BJ (cell line): ENCODE data around the gene RASSF6. TPM values are rescaled to one million over a fixed set of nuclear protein-coding genes. Genes with fewer than 3 reads are reported as not detected.

ENCODE experiments used
- CTCF ChIA-PET: fragments of 350-600 bp; formaldehyde crosslinking; extraction: SDS; loops from one replicate; lab custom pipeline; 2021; ENCODE audit warnings: antibody characterized with exemption, inconsistent platforms; lab: Yijun Ruan, JAX
- POLR2A ChIA-PET: fragments of 300-600 bp; sonication (Branson Sonifier 250); formaldehyde crosslinking; extraction: SDS; loops from one replicate; lab custom pipeline; 2021; ENCODE audit warnings: antibody characterized with exemption; lab: Charles Lee
- DNase-seq: peaks from one replicate; pipeline ENCODE4 v3.0.0-alpha.2; 2011; ENCODE audit warnings: low read depth
- H3K27me3 ChIP-seq: 2 replicates; pipeline ENCODE4 v1.6.0; 2011; ENCODE audit warnings: low read length; ENCODE audit not compliant: control insufficient read depth, insufficient read depth
- H3K36me3 ChIP-seq: 2 replicates; pipeline ENCODE4 v1.5.1; 2011; ENCODE audit warnings: low read length; ENCODE audit not compliant: control insufficient read depth, insufficient read depth
- H3K4me3 ChIP-seq: 2 replicates; pipeline ENCODE4 v1.5.1; 2011; ENCODE audit warnings: low read depth, mild to moderate bottlenecking, control low read depth, low read length
- CTCF ChIP-seq: IDR thresholded peaks from 2 replicates; pipeline ENCODE4 v1.5.1; 2011; ENCODE audit warnings: low read depth, mild to moderate bottlenecking, control low read depth, inconsistent platforms, low read length, moderate library complexity; ENCODE audit not compliant: insufficient read depth
- polyA plus RNA-seq: library from polyadenylated mRNA; depleted of rRNA; stranded (reverse); fragments of >200 nt; gene quantifications from 2 replicates; pipeline ENCODE4 v1.2.3, GENCODE V29; 2011

Gene RASSF6
- polyA plus RNA-seq, 1 experiment: not detected

- ChIA-PET CTCF (no interaction called here), POLR2A (no interaction called here)
- DNase-seq: no peak
- no peak for TF ChIP-seq CTCF
- Histone ChIP-seq H3K36me3 (no peaks in the 10 kb centered on the region), H3K27me3 (peaks cover 6% of the 10 kb centered on the region), H3K4me3 (no peak overlapping the region)
Measured at GRCh38 chr4:73606465-73606974, 13.7 kb downstream of the RASSF6 start.

GRCh38 chr4:73603854-73604584 lies 16.2 kb downstream of the RASSF6 start:
- CTCF ChIA-PET: interaction anchor here (0.8 kb wide), 1 partner anchor 14 kb away, joined by 3 read pairs; no protein-coding TSS in a partner anchor
- Histone ChIP-seq H3K36me3 (no peaks in the 10 kb centered on the region), H3K27me3 (peaks cover 2% of the 10 kb centered on the region), H3K4me3 (no peak overlapping the region)
- no peak for TF ChIP-seq CTCF
- DNase-seq: no peak
- POLR2A ChIA-PET: no interaction called here

GRCh38 chr4:73603271-73603710 lies 16.9 kb downstream of the RASSF6 start:
- TF ChIP-seq CTCF: no peak
- no peak for DNase-seq
- POLR2A ChIA-PET: no interaction called here
- CTCF ChIA-PET: no interaction called here
- Histone ChIP-seq H3K36me3 (no peaks in the 10 kb centered on the region), H3K27me3 (peaks cover 2% of the 10 kb centered on the region), H3K4me3 (no peak overlapping the region)

GRCh38 chr4:73600954-73601353 lies 19.3 kb downstream of the RASSF6 start:
- DNase-seq: no peak
- Histone ChIP-seq H3K4me3 (no peak overlapping the region), H3K27me3 (no peaks in the 10 kb centered on the region), H3K36me3 (no peaks in the 10 kb centered on the region)
- CTCF ChIA-PET: interaction anchor here (0.6 to 3.0 kb wide), 2 partner anchors 28 to 863 kb away, joined by 3 to 14 read pairs; no protein-coding TSS in a partner anchor
- no peak for TF ChIP-seq CTCF
- POLR2A ChIA-PET: no interaction called here

- ChIA-PET POLR2A (no interaction called here), CTCF (interaction anchor here (3.0 kb wide), 1 partner anchor 26 kb away, joined by 14 read pairs; no protein-coding TSS in a partner anchor)
- no peak for TF ChIP-seq CTCF
- no peak overlapping the region for H3K4me3 ChIP-seq
- H3K36me3 ChIP-seq: no peaks in the 10 kb centered on the region
- H3K27me3 ChIP-seq: no peaks in the 10 kb centered on the region
- DNase-seq: no peak
Measured at GRCh38 chr4:73599182-73599581, 21.1 kb downstream of the RASSF6 start.
